H1 (cell line): ENCODE data around the gene RPP14. TPM values are rescaled to one million over a fixed set of nuclear protein-coding genes. Genes with fewer than 3 reads are reported as not detected.

Experiments used
- CTCF ChIA-PET: fragments of 300-600 bp; sonication (Branson Sonifier 250); formaldehyde crosslinking; loops from one replicate; lab custom pipeline; 2021; ENCODE audit not compliant: partially characterized antibody; lab: Charles Lee
- POLR2A ChIA-PET: fragments of 300-600 bp; sonication (Branson Sonifier 250); formaldehyde crosslinking; loops from one replicate; lab custom pipeline; 2021; ENCODE audit warnings: inconsistent platforms; ENCODE audit not compliant: partially characterized antibody; lab: Charles Lee
- DNase-seq, 2 experiments: peaks; one replicate each; pipeline versions ENCODE4 v3.0.0 to v3.0.0-alpha.2; 2010 to 2022; ENCODE audit warnings: low spot score in 2 of 2, low read depth in 1 of 2, mixed read lengths in 1 of 2
- FAIRE-seq: peaks from 2 replicates; lab custom pipeline; 2011; peaks lifted over from hg19 to GRCh38; lab: Jason Lieb, UNC
- H2AFZ ChIP-seq: 2 replicates; pipeline ENCODE4 v1.8.1; 2012; ENCODE audit warnings: low read length, inconsistent platforms
- H2AK5ac ChIP-seq: 2 replicates; pipeline ENCODE4 v1.6.1; 2013; ENCODE audit warnings: low read depth, low read length
- H2BK120ac ChIP-seq: replicated peaks from 2 replicates; pipeline ENCODE3; 2013; ENCODE audit warnings: low read depth, low read length, inconsistent platforms
- H2BK12ac ChIP-seq: 2 replicates; pipeline ENCODE4 v1.6.1; 2013; ENCODE audit warnings: low read depth, low read length
- H2BK15ac ChIP-seq: 2 replicates; pipeline ENCODE4 v1.6.1; 2013; ENCODE audit warnings: low read length
- H2BK20ac ChIP-seq: 2 replicates; pipeline ENCODE4 v1.6.1; 2013; ENCODE audit warnings: low read length
- H2BK5ac ChIP-seq: 2 replicates; pipeline ENCODE4 v1.6.1; 2013; ENCODE audit warnings: low read depth, low read length
- H3K14ac ChIP-seq: 2 replicates; pipeline ENCODE4 v1.6.1; 2013; ENCODE audit warnings: inconsistent platforms; ENCODE audit not compliant: insufficient read length
- H3K18ac ChIP-seq: 2 replicates; pipeline ENCODE4 v1.6.1; 2013; ENCODE audit warnings: low read length; ENCODE audit errors: extremely low read depth
- H3K23ac ChIP-seq: 2 replicates; pipeline ENCODE4 v1.6.1; 2013; ENCODE audit warnings: inconsistent platforms; ENCODE audit not compliant: insufficient read length
- H3K23me2 ChIP-seq: 2 replicates; pipeline ENCODE4 v1.6.1; 2013; ENCODE audit warnings: low read depth, low read length
- H3K27ac ChIP-seq: 2 replicates; pipeline ENCODE4 v1.6.1; 2011; ENCODE audit warnings: low read depth, low read length, inconsistent platforms
- H3K27me3 ChIP-seq, 4 experiments: replicated peaks in 1 of 4; 1 replicate in 1 of 4; 2 replicates in 3 of 4; pipeline versions ENCODE4 v1.6.1 to v1.8.1; 2011 to 2013; ENCODE audit warnings: low read length in 3 of 4, mild to moderate bottlenecking in 3 of 4, inconsistent platforms in 2 of 4, mixed read lengths in 2 of 4, moderate library complexity in 1 of 4; ENCODE audit not compliant: control insufficient read depth in 3 of 4, insufficient read depth in 3 of 4; ENCODE audit errors: extremely low read depth in 1 of 4
- H3K36me3 ChIP-seq, 4 experiments: 2 replicates each; pipeline versions ENCODE4 v1.6.1 to v1.8.1; 2011 to 2013; ENCODE audit warnings: mild to moderate bottlenecking in 4 of 4, low read length in 3 of 4, moderate library complexity in 2 of 4, control low read depth in 1 of 4, inconsistent platforms in 1 of 4; ENCODE audit not compliant: insufficient read depth in 4 of 4, control insufficient read depth in 2 of 4
- H3K4ac ChIP-seq: replicated peaks from 2 replicates; pipeline ENCODE3; 2013; ENCODE audit warnings: low read length, low read depth, mixed read lengths, inconsistent platforms; ENCODE audit not compliant: insufficient read length
- H3K4me1 ChIP-seq, 4 experiments: replicated peaks in 1 of 4; 1 replicate in 1 of 4; 2 replicates in 3 of 4; pipeline versions ENCODE4 v1.6.1 to v1.8.1; 2011 to 2013; ENCODE audit warnings: low read length in 3 of 4, inconsistent platforms in 2 of 4, mixed read lengths in 1 of 4; ENCODE audit not compliant: insufficient read depth in 4 of 4, control insufficient read depth in 3 of 4
- H3K4me2 ChIP-seq, 2 experiments: 2 replicates each; pipeline versions ENCODE4 v1.6.1 to v1.8.1; 2011 to 2013; ENCODE audit warnings: low read depth in 2 of 2, low read length in 2 of 2, control low read depth in 1 of 2, inconsistent platforms in 1 of 2, mild to moderate bottlenecking in 1 of 2; ENCODE audit not compliant: insufficient read depth in 1 of 2
- H3K4me3 ChIP-seq, 4 experiments: fragments of 200-600, 300-600 bp in 1 of 4; sonication (generic), shearing (Covaris generic), sonication (Bioruptor Twin) in 1 of 4; 2 replicates each; pipeline versions ENCODE4 v1.5.1 to v1.8.1; 2011 to 2016; ENCODE audit warnings: low read length in 4 of 4, low read depth in 3 of 4, control low read depth in 2 of 4, inconsistent platforms in 2 of 4, mild to moderate bottlenecking in 2 of 4, mixed read lengths in 1 of 4, moderate library complexity in 1 of 4; ENCODE audit not compliant: insufficient read depth in 2 of 4; ENCODE audit errors: extremely low read depth in 1 of 4
- H3K56ac ChIP-seq: replicated peaks from 2 replicates; pipeline ENCODE3; 2013; ENCODE audit warnings: low read depth, mild to moderate bottlenecking, mixed read lengths, low read length, inconsistent platforms; ENCODE audit not compliant: insufficient read length
- H3K79me1 ChIP-seq: 2 replicates; pipeline ENCODE4 v1.6.1; 2013; ENCODE audit warnings: low read depth, low read length, control low read depth
- H3K79me2 ChIP-seq, 2 experiments: 2 replicates each; pipeline versions ENCODE4 v1.6.1 to v1.8.1; 2012 to 2013; ENCODE audit warnings: low read length in 2 of 2, mild to moderate bottlenecking in 2 of 2, inconsistent platforms in 1 of 2; ENCODE audit not compliant: insufficient read depth in 2 of 2, control insufficient read depth in 1 of 2
- H3K9ac ChIP-seq, 4 experiments: replicated peaks in 1 of 4; 1 replicate in 1 of 4; 2 replicates in 3 of 4; pipeline versions ENCODE4 v1.6.1 to v1.8.1; 2011 to 2013; ENCODE audit warnings: low read depth in 3 of 4, low read length in 3 of 4, control low read depth in 2 of 4, mild to moderate bottlenecking in 2 of 4, moderate library complexity in 2 of 4, inconsistent platforms in 1 of 4; ENCODE audit errors: extremely low read depth in 1 of 4
- H3K9me3 ChIP-seq, 2 experiments: 2 replicates each; pipeline versions ENCODE4 v1.6.1 to v1.8.1; 2012 to 2013; ENCODE audit warnings: mild to moderate bottlenecking in 2 of 2, moderate library complexity in 2 of 2, control low read depth in 1 of 2, inconsistent platforms in 1 of 2, low read depth in 1 of 2, low read length in 1 of 2, mixed read lengths in 1 of 2; ENCODE audit not compliant: insufficient read depth in 2 of 2
- H4K20me1 ChIP-seq, 2 experiments: replicated peaks in 1 of 2; 2 replicates each; pipeline versions ENCODE3 to v1.8.1; 2011 to 2013; ENCODE audit warnings: inconsistent platforms in 2 of 2, low read length in 2 of 2, mild to moderate bottlenecking in 1 of 2; ENCODE audit not compliant: insufficient read depth in 2 of 2, control insufficient read depth in 1 of 2
- H4K5ac ChIP-seq: 2 replicates; pipeline ENCODE4 v1.6.1; 2013; ENCODE audit warnings: low read length, low read depth, mixed read lengths, inconsistent platforms; ENCODE audit not compliant: insufficient read length
- H4K8ac ChIP-seq: 2 replicates; pipeline ENCODE4 v1.8.0; 2013; ENCODE audit warnings: mild to moderate bottlenecking, moderate library complexity, low read length, inconsistent platforms; ENCODE audit not compliant: insufficient read depth; ENCODE audit errors: extremely low read depth
- H4K91ac ChIP-seq: replicated peaks from 2 replicates; pipeline ENCODE3; 2013; ENCODE audit warnings: low read length, mixed read lengths, inconsistent platforms; ENCODE audit not compliant: insufficient read length
- CTCF ChIP-seq, 3 experiments: IDR thresholded peaks; 1 replicate in 2 of 3; 2 replicates in 1 of 3; pipeline versions ENCODE4 v1.5.1 to v1.6.1; 2011; ENCODE audit warnings: low read length in 3 of 3, mild to moderate bottlenecking in 3 of 3, inconsistent platforms in 2 of 3, low read depth in 1 of 3, moderate library complexity in 1 of 3; ENCODE audit not compliant: insufficient read depth in 1 of 3; ENCODE audit errors: control extremely low read depth in 1 of 3
- RAD21 ChIP-seq, 2 experiments: IDR thresholded peaks in 1 of 2; conservative IDR thresholded peaks in 1 of 2; 2 replicates each; pipeline ENCODE4 v1.6.1; 2011; ENCODE audit warnings: low read depth in 2 of 2, low read length in 2 of 2, improper control_type of control experiment in 1 of 2, inconsistent platforms in 1 of 2, mild to moderate bottlenecking in 1 of 2, moderate library complexity in 1 of 2
- RXRA ChIP-seq: IDR thresholded peaks from 2 replicates; pipeline ENCODE4 v1.6.1; 2011; ENCODE audit warnings: low read depth, mild to moderate bottlenecking, low read length, moderate library complexity; ENCODE audit not compliant: insufficient read depth
- WGBS, 2 experiments: shearing (Covaris generic) in 1 of 2; methylation state at CpG; one replicate each; pipeline versions ENCODE4 v1.1.6 to v1.1.7; 2013 to 2015; ENCODE audit warnings: low lambda C conversion rate in 2 of 2, mixed read lengths in 2 of 2, inconsistent platforms in 1 of 2, low coverage in 1 of 2, missing lambda C conversion rate in 1 of 2; ENCODE audit not compliant: insufficient replicate concordance in 2 of 2, insufficient coverage in 1 of 2, insufficient read length in 1 of 2; ENCODE audit errors: extremely low coverage in 1 of 2, missing lambda C conversion rate in 1 of 2; 5-methylcytosine and 5-hydroxymethylcytosine counted together
- polyA plus RNA-seq, 7 experiments: library from polyadenylated mRNA; depleted of rRNA in 3 of 7; stranded (reverse) in 5 of 7; unstranded in 2 of 7; fragments of >200 nt in 5 of 7; fragments of 200-250 nt in 2 of 7; gene quantifications; 1 replicate in 5 of 7; 2 replicates in 1 of 7; 4 replicates in 1 of 7; pipeline versions ENCODE4 v1.2.1 to v1.2.3, GENCODE V29; 2011 to 2013; ENCODE audit warnings: missing spikeins in 2 of 7, mixed read lengths in 2 of 7
- total RNA-seq: library from RNA; stranded (reverse); fragmentation: NEBNext Ultra II Directional; extraction: Animal tissue kit (Norgen Biotek cat#: 25700); gene quantifications from 2 replicates; pipeline ENCODE4 v1.2.1, GENCODE V29; 2021

The RPP14 gene
- total and polyA plus RNA-seq, 2 of the 8 experiments (the other 6 are each of a cell fraction or from before 2014, with no cell fraction given) = 11.7 to 23.4 TPM

- Histone ChIP-seq H4K5ac (no peak overlapping the region), H3K18ac (no peak overlapping the region), H4K8ac (no peak overlapping the region), H2BK12ac (no peak overlapping the region), H3K79me1 (no peaks in the 10 kb centered on the region), H3K4me3 (no peak overlapping the region), H3K56ac (no peak overlapping the region), H3K23ac (no peak overlapping the region), H3K9me3 (no peaks in the 10 kb centered on the region), H3K4me1 (peaks cover 0 to 3% (median 0%) of the 10 kb centered on the region in 4 experiments; a peak in 1 of 7 replicates), H2BK15ac (no peak overlapping the region), H2BK120ac (no peak overlapping the region), H3K4ac (no peak overlapping the region), H3K79me2 (no peaks in the 10 kb centered on the region), H3K9ac (no peak overlapping the region), H4K20me1 (no peaks in the 10 kb centered on the region), H2AK5ac (no peak overlapping the region), H2BK5ac (no peak overlapping the region), H3K23me2 (no peaks in the 10 kb centered on the region), H2BK20ac (no peak overlapping the region), H3K27ac (no peak overlapping the region), H2AFZ (no peak overlapping the region), H3K4me2 (peak overlapping the region in 1 of 2 experiments; percentile 6; a peak in 1 of 4 replicates), H3K27me3 (no peaks in the 10 kb centered on the region; a peak in 1 of 7 replicates), H3K36me3 (no peaks in the 10 kb centered on the region), H3K14ac (no peak overlapping the region), H4K91ac (no peak overlapping the region)
- TF ChIP-seq RXRA (no peak), RAD21 (IDR thresholded peaks at IDR 0.05 in 1 of 2, conservative IDR thresholded peaks at IDR 0.05 in 1 of 2; ENCODE audit: low read depth in 2 of 2, low read length in 2 of 2) (peak; percentile 68 to 76), CTCF (IDR thresholded peaks at IDR 0.05; ENCODE audit: control extremely low read depth in 1 of 3, insufficient read depth in 1 of 3, low read depth in 1 of 3, low read length in 3 of 3) (peak in 2 of 3 experiments; percentile 42 to 44; a peak in 2 of 4 replicates)
- FAIRE-seq (no peak), DNase-seq (peak in 1 of 2 experiments; percentile 53)
- ChIA-PET CTCF (interaction anchor here (0.5 to 14.4 kb wide), 30 partner anchors 7 to 1000 kb away, joined by 3 to 177 read pairs (median 4); partner anchors contain the start of genes ABHD6, DNASE1L3, HTD2 and RPP14), POLR2A (interaction anchor here (0.8 to 1.4 kb wide), 3 partner anchors 61 to 112 kb away, joined by 4 to 5 read pairs (median 4); no protein-coding TSS in a partner anchor)
- WGBS, 2 experiments = 32% methylated on average over 8 of the region's 8 CpGs; no CpG with 5 or more reads in 1 of the 2 experiments
Observed at GRCh38 chr3:58299839-58300516, 6.1 kb upstream of the RPP14 start.
